Aorta (tissue), 5 donors: ENCODE results near the gene TRIM64. TPM values are rescaled to one million over a fixed set of nuclear protein-coding genes. Genes with fewer than 3 reads are reported as not detected.
"Not testable (repeated sequence)": the region's sequence is repeated elsewhere in the genome, so short reads cannot be mapped to it uniquely, and the experiment has no call there.

Experiments used
- ATAC-seq: fragments of 200-7000 bp; cut with Tn5 transposase; one replicate; pipeline ENCODE4 v1.9.1; 2022; ENCODE audit warnings: moderate library complexity; ENCODE audit not compliant: low FRiP score
- DNase-seq, 2 donors: peaks; one replicate each; pipeline ENCODE4 v3.0.0-alpha.2; 2020
- H3K27ac ChIP-seq, 2 donors: one replicate each; pipeline ENCODE4 v1.5.1; 2013; ENCODE audit warnings: low read length in 2 of 2, mild to moderate bottlenecking in 2 of 2, moderate library complexity in 2 of 2, control low read depth in 1 of 2, inconsistent platforms in 1 of 2, low read depth in 1 of 2
- H3K27me3 ChIP-seq, 2 donors: one replicate each; pipeline ENCODE4 v1.6.1; 2013; ENCODE audit warnings: control low read depth in 1 of 2, low read length in 1 of 2, mild to moderate bottlenecking in 1 of 2, moderate library complexity in 1 of 2; ENCODE audit not compliant: insufficient read depth in 2 of 2, control insufficient read depth in 1 of 2
- H3K36me3 ChIP-seq, 2 donors: one replicate each; pipeline ENCODE4 v1.6.1; 2013; ENCODE audit warnings: control low read depth in 1 of 2, low read length in 1 of 2, mild to moderate bottlenecking in 1 of 2; ENCODE audit not compliant: insufficient read depth in 2 of 2, control insufficient read depth in 1 of 2
- H3K4me1 ChIP-seq, 2 donors: one replicate each; pipeline ENCODE4 v1.6.1; 2013; ENCODE audit warnings: low read length in 2 of 2, control low read depth in 1 of 2, mild to moderate bottlenecking in 1 of 2, moderate library complexity in 1 of 2; ENCODE audit not compliant: insufficient read depth in 2 of 2, control insufficient read depth in 1 of 2
- H3K4me3 ChIP-seq, 2 donors: one replicate each; pipeline ENCODE4 v1.5.1; 2013; ENCODE audit warnings: low read length in 2 of 2, control low read depth in 1 of 2, mild to moderate bottlenecking in 1 of 2
- H3K9me3 ChIP-seq: one replicate; pipeline ENCODE4 v1.6.1; 2013; ENCODE audit warnings: mild to moderate bottlenecking, low read length; ENCODE audit not compliant: control insufficient read depth
- WGBS, 2 donors: extraction: QIAGEN DNeasy Blood & Tissue Kit; methylation state at CpG; one replicate each; pipeline ENCODE4 v1.1.7; 2013; 5-methylcytosine and 5-hydroxymethylcytosine counted together
- intact Hi-C, 2 donors: fragments of 100-400 bp; cut with DNase I; formaldehyde crosslinking; loops; one replicate each; pipeline versions ENCODE4 v1.14.2 to v1.15.0; 2022
- long read RNA-seq, 2 donors: library from polyadenylated mRNA; unstranded; transcript quantifications; one replicate each; pipeline ENCODE4 v2.0.0, GENCODE V29; 2020 to 2021
- polyA plus RNA-seq, 2 donors: library from polyadenylated mRNA; stranded (reverse); fragments of 200-250 nt; gene quantifications; one replicate each; pipeline ENCODE4 v1.2.3, GENCODE V29; 2013
- total RNA-seq, 2 donors: library from RNA; stranded (reverse); fragmentation: NEBNext Ultra II Directional; extraction: Animal tissue kit (Norgen Biotek cat#: 25700); gene quantifications; one replicate each; pipeline ENCODE4 v1.2.1, GENCODE V29; 2021
- donor health status: healthy with polysubstance abuse.
- donor health status: Bipolar disorder and iron deficiency.
- donor health status: DM: no; HTN: no; CAD: no.
- donor health status: DM: no; HTN: no; CAD: no.
- donor health status: DM: yes; HTN: yes; CAD: no.

TRIM64 gene, protein sequence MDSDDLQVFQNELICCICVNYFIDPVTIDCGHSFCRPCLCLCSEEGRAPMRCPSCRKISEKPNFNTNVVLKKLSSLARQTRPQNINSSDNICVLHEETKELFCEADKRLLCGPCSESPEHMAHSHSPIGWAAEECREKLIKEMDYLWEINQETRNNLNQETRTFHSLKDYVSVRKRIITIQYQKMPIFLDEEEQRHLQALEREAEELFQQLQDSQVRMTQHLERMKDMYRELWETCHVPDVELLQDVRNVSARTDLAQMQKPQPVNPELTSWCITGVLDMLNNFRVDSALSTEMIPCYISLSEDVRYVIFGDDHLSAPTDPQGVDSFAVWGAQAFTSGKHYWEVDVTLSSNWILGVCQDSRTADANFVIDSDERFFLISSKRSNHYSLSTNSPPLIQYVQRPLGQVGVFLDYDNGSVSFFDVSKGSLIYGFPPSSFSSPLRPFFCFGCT
- total RNA-seq (not detected), polyA plus RNA-seq (not detected)
- long read RNA-seq, donor 1: 0 reads
- long read RNA-seq, donor 2: 0 reads

DNA sequence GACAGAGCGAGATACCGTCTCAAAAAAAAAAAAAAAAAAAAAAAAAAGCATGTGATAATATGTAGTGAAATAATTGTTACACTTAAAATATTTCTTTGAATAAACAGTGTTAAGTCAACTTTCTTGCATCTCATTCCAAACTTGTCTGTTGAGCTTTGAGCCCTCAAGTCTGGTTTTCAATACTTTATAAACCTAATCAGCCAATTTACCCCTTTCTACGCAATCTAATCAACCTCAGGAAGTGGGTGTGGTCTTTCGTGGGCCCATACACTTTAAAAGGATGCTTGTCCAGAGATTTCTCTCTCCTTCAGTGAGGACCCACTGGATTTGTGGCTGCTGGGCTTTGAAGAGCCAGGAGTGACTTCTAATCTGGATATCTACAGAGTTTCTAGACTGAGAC lies at the start of gene TRIM64:
Gene TRIM64 (plus strand): TSS at position 301 of the 400 bp plus-strand sequence. CDS start 2,467 bp downstream, outside the sequence.
- ATAC-seq, H3K27me3 ChIP-seq, DNase-seq, H3K9me3 ChIP-seq, intact Hi-C loops, H3K4me3 ChIP-seq, H3K27ac ChIP-seq, H3K36me3 ChIP-seq, H3K4me1 ChIP-seq: not testable (repeated sequence)
- no CpG with 5 or more reads among the region's 4 CpGs for WGBS, 2 donors

- Histone ChIP-seq H3K27ac (no peak within 1 kb of the TSS), H3K27me3 (no peaks in the 10 kb centered on the region), H3K9me3 (no peaks in the 10 kb centered on the region), H3K36me3 (no peaks in the 10 kb centered on the region), H3K4me1 (no peaks in the 10 kb centered on the region), H3K4me3 (no peak within 1 kb of the TSS)
- 52 to 54% methylated on average over 3 of the region's 3 CpGs for WGBS, 2 donors
- DNase-seq (no peak), ATAC-seq (no peak)
- intact Hi-C loops: no loop called here
Measured at GRCh38 chr11:89922195-89922660, 43.6 kb upstream of the TRIM64 start, which contains the start of gene TRIM49D1. Gene TRIM49D1 (minus strand): TSS chr11:89922245. CDS start chr11:89917710, 4,535 bp downstream.

DNA sequence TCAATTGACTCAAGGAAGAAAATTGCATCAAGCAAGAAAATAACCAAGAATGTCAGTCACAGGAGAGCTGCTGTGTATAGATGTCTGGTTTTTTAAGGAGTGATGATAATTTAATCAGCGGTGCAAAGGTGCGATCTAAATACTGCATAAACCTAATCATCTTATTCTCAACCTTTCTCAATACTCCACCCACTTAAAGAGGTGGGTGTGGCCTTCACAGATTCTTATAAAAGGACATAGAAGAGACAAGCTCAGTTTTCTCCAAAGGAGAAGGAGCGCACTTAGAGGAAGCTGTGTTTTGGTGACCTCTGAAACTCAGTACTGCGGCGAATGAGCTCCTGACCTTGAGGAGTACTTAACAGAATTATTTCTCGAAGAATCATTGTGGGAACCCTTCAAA lies 42.1 kb upstream of the TRIM64 start, which contains the start of gene TRIM49D2:
Gene TRIM49D2 (plus strand): TSS at position 301 of the 400 bp plus-strand sequence. CDS start 2,698 bp downstream, outside the sequence.
- H3K4me1 ChIP-seq, H3K27ac ChIP-seq, intact Hi-C loops, H3K4me3 ChIP-seq, DNase-seq, H3K9me3 ChIP-seq, ATAC-seq, H3K27me3 ChIP-seq, H3K36me3 ChIP-seq: not testable (repeated sequence)
- 91 to 93% methylated on average over 2 of the region's 6 CpGs for WGBS, 2 donors

DNA sequence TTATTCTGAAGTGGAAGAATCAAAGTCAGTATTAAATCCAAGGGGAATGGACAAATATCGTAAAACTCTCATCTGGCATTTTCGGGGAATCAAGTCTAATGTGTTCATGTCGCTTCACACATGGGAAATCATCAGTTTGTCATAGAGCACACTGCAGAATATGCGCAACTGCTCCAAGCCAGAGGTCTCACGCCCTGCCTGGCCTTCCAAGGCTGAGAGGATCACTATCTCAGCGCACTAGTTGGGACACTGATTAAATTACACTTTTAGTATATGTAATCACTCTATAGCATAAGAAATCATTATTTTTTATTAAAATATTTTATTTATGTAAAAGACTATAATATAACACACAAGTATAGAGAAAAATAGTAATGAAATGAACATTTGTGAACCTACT lies 5.0 kb upstream of the TRIM64 start:
- H3K27me3 ChIP-seq, H3K4me1 ChIP-seq, H3K27ac ChIP-seq, H3K36me3 ChIP-seq, DNase-seq, H3K4me3 ChIP-seq, intact Hi-C loops, H3K9me3 ChIP-seq, ATAC-seq: not testable (repeated sequence)
- WGBS, 2 donors: 88 to 91% methylated on average over 4 of the region's 6 CpGs

Other genes with a start within 250 kb of the TRIM64 start
- not detected for gene TRIM49, start 157.5 kb upstream of the TRIM64 start, total RNA-seq
- gene TRIM49, start 157.5 kb upstream of the TRIM64 start, polyA plus RNA-seq: not detected
- gene TRIM64B, start 87.5 kb upstream of the TRIM64 start, total RNA-seq: not detected
- gene TRIM64B, start 87.5 kb upstream of the TRIM64 start, polyA plus RNA-seq: not detected
- gene TRIM49D1, start 43.8 kb upstream of the TRIM64 start, total RNA-seq: not detected
- gene TRIM49D1, start 43.8 kb upstream of the TRIM64 start, polyA plus RNA-seq: not detected
- gene TRIM49D2, start 42.0 kb upstream of the TRIM64 start, total RNA-seq: not detected
- not detected for gene TRIM49D2, start 42.0 kb upstream of the TRIM64 start, polyA plus RNA-seq
- not detected for gene TRIM49C, start 65.1 kb downstream of the TRIM64 start, total RNA-seq
- gene TRIM49C, start 65.1 kb downstream of the TRIM64 start, polyA plus RNA-seq: not detected
- not detected for gene UBTFL1, start 119.9 kb downstream of the TRIM64 start, total RNA-seq
- not detected for gene UBTFL1, start 119.9 kb downstream of the TRIM64 start, polyA plus RNA-seq
- 1 to 10 TPM in 1 of 2 donors, under 1 TPM in 1; 0.42 to 4.4 TPM for gene NAALAD2, start 168.6 kb downstream of the TRIM64 start, total RNA-seq
- under 1 TPM in 1 of 2 donors, not detected in 1; 0.13 TPM for gene NAALAD2, start 168.6 kb downstream of the TRIM64 start, polyA plus RNA-seq